Chondrocyte (in vitro differentiated cells): Measurements from ENCODE around the gene FAM174A. TPM values are rescaled to one million over a fixed set of nuclear protein-coding genes. Genes with fewer than 3 reads are reported as not detected.

Experiments
- DNase-seq: peaks from one replicate; pipeline ENCODE4 v3.0.0; 2021; ENCODE audit warnings: mixed read lengths, low spot score
- H3K27ac Mint-ChIP-seq: one replicate; pipeline ENCODE4 v1.8.0; 2021; ENCODE audit warnings: mild to moderate bottlenecking, moderate library complexity, mixed read lengths; ENCODE audit not compliant: unreplicated experiment
- H3K27me3 Mint-ChIP-seq: 2 replicates; pipeline ENCODE4 v1.8.0; 2021; ENCODE audit warnings: low read depth, mixed read lengths
- H3K36me3 Mint-ChIP-seq: 2 replicates; pipeline ENCODE4 v1.8.0; 2021; ENCODE audit warnings: low read depth, mixed read lengths
- H3K4me1 Mint-ChIP-seq: 2 replicates; pipeline ENCODE4 v1.8.0; 2021; ENCODE audit warnings: low read depth, mild to moderate bottlenecking, mixed read lengths
- H3K4me3 Mint-ChIP-seq: one replicate; pipeline ENCODE4 v1.8.0; 2021; ENCODE audit warnings: mild to moderate bottlenecking, moderate library complexity, mixed read lengths; ENCODE audit not compliant: unreplicated experiment
- H3K9me3 Mint-ChIP-seq: 2 replicates; pipeline ENCODE4 v1.8.0; 2021; ENCODE audit warnings: low read depth, mixed read lengths
- total RNA-seq: library from RNA; stranded (reverse); gene quantifications from 3 replicates; pipeline ENCODE4 v1.2.1, GENCODE V29; 2021
- TF ChIP-seq, protein P1 (sequence below): fragments of 200-600 bp; sonication (generic); IDR thresholded peaks from 2 replicates; pipeline ENCODE4 v1.5.0; 2021; ENCODE audit warnings: antibody characterized with exemption, mild to moderate bottlenecking, moderate library complexity

Gene FAM174A
- total RNA-seq, 1 donor from 2014 or later, result 20.2 TPM

- Mint-ChIP-seq H3K27me3 (no peaks in the 10 kb centered on the region), H3K9me3 (peaks cover 28% of the 10 kb centered on the region), H3K4me3 (no peak overlapping the region), H3K27ac (no peak overlapping the region), H3K36me3 (no peaks in the 10 kb centered on the region), H3K4me1 (no peaks in the 10 kb centered on the region)
- TF ChIP-seq, protein P1, sequence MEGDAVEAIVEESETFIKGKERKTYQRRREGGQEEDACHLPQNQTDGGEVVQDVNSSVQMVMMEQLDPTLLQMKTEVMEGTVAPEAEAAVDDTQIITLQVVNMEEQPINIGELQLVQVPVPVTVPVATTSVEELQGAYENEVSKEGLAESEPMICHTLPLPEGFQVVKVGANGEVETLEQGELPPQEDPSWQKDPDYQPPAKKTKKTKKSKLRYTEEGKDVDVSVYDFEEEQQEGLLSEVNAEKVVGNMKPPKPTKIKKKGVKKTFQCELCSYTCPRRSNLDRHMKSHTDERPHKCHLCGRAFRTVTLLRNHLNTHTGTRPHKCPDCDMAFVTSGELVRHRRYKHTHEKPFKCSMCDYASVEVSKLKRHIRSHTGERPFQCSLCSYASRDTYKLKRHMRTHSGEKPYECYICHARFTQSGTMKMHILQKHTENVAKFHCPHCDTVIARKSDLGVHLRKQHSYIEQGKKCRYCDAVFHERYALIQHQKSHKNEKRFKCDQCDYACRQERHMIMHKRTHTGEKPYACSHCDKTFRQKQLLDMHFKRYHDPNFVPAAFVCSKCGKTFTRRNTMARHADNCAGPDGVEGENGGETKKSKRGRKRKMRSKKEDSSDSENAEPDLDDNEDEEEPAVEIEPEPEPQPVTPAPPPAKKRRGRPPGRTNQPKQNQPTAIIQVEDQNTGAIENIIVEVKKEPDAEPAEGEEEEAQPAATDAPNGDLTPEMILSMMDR, result no peak
- no peak for DNase-seq
Observed at GRCh38 chr5:100516285-100516684, 18.9 kb upstream of the FAM174A start.

GRCh38 chr5:100517301-100517974, 17.7 kb upstream of the FAM174A start:
- Mint-ChIP-seq H3K27me3 (no peaks in the 10 kb centered on the region), H3K9me3 (peaks cover 28% of the 10 kb centered on the region), H3K4me3 (no peak overlapping the region), H3K4me1 (no peaks in the 10 kb centered on the region), H3K27ac (no peak overlapping the region), H3K36me3 (no peaks in the 10 kb centered on the region)
- TF ChIP-seq, protein P1, result no peak
- no peak for DNase-seq

DNA sequence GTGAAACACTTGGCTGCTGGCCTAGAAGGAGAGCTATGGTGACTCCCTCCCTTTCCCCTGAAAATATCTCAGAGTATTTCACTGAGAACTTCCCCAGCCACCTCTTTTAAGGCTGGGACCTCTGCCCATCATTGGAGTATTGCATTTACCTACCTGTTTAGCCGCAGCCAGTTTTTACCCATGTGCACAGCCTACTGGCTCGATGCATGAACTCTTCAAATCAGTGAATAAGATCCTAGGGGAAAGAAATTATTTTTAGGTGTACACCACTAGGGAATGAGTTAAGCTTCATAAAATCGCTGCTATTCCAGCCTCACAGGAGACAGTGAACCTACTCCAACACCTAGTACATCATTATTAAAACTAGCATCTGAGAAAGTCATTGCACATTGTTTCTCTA, 16.8 kb upstream of the FAM174A start:
- Mint-ChIP-seq H3K27me3 (peaks cover 3% of the 10 kb centered on the region), H3K9me3 (peaks cover 28% of the 10 kb centered on the region), H3K36me3 (no peaks in the 10 kb centered on the region), H3K4me3 (no peak overlapping the region), H3K27ac (no peak overlapping the region), H3K4me1 (no peaks in the 10 kb centered on the region)
- TF ChIP-seq, protein P1, result no peak
- no peak for DNase-seq

DNA sequence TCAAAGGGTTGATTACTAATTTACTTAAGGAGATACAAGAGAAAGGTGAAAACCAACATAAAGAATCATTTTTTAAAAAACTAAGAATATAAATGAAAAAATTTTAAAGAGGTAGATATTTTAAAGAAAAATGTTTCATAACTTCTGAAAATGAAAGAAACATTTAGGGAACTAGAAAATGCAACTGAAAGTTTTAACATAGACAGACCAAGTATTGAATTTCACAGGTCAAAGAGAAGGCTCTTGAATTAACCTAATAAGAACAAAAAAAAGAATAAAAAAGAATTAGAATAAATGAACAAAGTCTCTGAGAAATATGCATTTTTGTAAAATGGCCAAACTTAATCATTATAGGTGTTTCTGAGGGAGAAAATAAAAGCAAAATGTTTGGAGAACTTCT, 16.1 kb upstream of the FAM174A start:
- Mint-ChIP-seq H3K36me3 (no peaks in the 10 kb centered on the region), H3K27me3 (peaks cover 3% of the 10 kb centered on the region), H3K9me3 (peaks cover 32% of the 10 kb centered on the region), H3K27ac (no peak overlapping the region), H3K4me1 (no peaks in the 10 kb centered on the region), H3K4me3 (no peak overlapping the region)
- no peak for DNase-seq
- TF ChIP-seq, protein P1, result no peak

DNA sequence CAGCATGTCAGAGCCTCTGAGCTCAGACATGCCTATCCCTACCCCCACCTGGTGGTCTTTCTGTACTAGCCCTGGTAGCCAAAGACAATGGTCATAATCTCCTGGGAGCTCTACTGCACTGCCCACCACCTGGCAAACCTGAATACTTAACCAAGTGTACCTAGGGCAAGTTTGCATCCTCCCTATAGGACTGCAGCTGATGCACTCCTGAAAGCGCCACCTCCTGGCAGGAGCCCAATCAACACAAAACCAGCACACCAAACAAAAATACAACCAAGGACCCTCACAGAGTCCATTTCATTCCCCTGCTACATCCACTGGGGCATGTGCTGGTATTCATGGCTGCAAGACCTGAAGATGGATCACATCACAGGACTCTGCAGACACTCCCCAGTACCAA, 14.8 kb upstream of the FAM174A start:
- no peak for DNase-seq
- peaks cover 9% of the 10 kb centered on the region for H3K27me3 Mint-ChIP-seq
- TF ChIP-seq, protein P1, result no peak
- H3K27ac Mint-ChIP-seq, result no peak overlapping the region
- no peak overlapping the region for H3K4me3 Mint-ChIP-seq
- peaks cover 40% of the 10 kb centered on the region for H3K9me3 Mint-ChIP-seq
- no peaks in the 10 kb centered on the region for H3K4me1 Mint-ChIP-seq
- no peaks in the 10 kb centered on the region for H3K36me3 Mint-ChIP-seq
